Daoy (cell line): ENCODE results near the gene LILRB2. TPM values are rescaled to one million over a fixed set of nuclear protein-coding genes. Genes with fewer than 3 reads are reported as not detected.
"Not testable (repeated sequence)": the region's sequence is repeated elsewhere in the genome, so short reads cannot be mapped to it uniquely, and the experiment has no call there.

Experiments used
- DNase-seq: peaks from one replicate; pipeline ENCODE4 v3.0.0-alpha.2; 2015; ENCODE audit warnings: low read depth
- total RNA-seq: library from RNA; depleted of rRNA; stranded (reverse); fragments of >200 nt; shearing (Covaris generic); gene quantifications from 2 replicates; pipeline ENCODE4 v1.2.3, GENCODE V29; 2014

Gene LILRB2
- total RNA-seq, 1 experiment from 2014 or later = not detected

DNA sequence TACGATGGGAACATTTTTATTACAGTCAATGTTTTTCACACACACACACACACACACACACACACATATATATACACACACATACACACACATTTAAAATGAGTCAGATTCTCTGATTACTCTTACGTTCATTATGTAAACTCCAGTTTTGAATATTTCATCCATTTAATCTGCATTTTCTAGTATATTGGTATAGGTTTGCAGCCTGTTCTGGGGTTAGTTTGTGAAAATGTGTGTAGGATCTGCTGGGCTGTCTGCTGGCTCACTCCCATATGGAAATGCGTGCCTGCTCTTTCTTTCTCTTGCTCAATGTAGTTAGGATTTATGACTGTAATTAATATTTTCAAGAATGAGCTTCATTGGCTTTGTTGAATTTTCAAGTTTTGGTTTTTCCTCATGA lies 7.1 kb downstream of the LILRB2 start:
- DNase-seq = no peak

DNA sequence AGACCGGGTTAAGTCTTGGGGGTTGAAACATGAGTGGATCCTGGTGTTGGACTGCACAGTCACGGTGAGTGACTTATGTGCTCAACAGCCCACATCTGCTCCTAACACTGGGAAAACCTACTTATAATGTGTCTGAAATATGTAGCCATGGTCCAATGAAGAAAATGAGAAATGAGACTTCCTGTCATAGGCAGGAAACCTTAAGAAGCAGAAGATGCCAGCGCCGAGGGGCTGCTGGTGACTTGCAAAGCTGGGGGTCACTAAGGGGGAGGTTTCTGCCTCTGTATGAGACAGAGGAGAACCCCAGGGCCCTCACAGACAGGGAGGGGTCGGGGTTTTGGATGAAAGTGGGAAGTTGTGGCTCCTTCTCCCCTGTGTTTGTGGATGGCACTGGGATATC lies 8.7 kb downstream of the LILRB2 start:
- not testable (repeated sequence) for DNase-seq

DNA sequence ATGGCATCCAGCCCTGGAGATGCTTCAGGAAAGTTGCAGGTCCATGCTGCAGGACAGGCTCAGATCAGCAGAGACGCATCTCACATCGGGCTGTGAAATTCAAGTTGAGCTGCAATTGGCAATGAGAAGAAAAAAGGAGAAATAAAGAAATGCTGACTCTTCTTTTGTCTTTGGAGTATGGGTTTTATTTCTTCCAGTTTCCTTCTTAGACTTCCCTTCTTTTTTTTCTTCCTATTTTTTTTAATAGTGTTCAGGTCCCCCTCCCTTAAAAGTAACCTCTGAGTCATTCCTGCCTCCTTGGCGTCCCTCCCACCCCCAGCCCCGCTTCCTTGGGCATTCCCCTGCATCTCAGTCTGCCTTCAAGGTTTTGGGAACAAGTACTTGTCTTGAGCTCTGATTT lies 9.3 kb downstream of the LILRB2 start:
- not testable (repeated sequence) for DNase-seq

DNA sequence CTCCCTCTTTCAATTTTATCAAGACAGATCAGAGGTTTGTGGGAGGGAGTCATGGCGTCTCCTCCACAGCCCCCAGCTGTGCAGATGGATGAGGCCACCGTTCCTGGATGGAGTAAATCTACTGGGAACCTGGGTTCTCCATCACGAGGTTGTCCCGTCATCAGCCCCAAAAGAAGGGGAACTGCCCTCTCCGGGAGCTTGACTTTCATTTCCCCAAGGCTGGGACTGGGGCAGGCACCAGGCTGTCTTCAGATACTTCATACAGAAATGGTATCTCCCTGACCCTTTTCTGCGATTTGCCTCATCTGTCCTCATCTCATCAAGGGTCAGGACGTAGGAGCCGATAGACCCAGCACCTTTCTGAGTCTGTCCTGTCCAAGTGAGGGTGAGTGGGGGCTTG lies 9.8 kb downstream of the LILRB2 start:
- DNase-seq = no peak

DNA sequence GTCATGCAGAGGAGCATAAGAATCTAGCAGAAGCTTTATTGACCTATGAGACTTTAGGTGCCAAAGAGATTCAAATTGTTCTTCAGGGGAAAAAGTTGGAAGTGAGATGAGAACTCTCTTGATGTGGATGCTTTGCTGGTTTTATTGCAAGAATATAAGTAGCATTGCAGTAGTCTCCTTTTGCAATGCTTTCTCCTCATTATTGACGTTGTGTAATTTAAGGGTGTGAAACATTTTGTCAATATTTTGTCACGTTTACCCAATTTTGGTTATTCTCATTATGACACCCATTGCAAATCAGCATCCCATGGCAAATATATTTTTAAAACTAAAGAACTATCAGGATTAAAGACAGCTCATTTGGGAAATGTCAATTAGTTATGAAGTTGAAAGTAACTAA lies 12.0 kb downstream of the LILRB2 start:
- no peak for DNase-seq

DNA sequence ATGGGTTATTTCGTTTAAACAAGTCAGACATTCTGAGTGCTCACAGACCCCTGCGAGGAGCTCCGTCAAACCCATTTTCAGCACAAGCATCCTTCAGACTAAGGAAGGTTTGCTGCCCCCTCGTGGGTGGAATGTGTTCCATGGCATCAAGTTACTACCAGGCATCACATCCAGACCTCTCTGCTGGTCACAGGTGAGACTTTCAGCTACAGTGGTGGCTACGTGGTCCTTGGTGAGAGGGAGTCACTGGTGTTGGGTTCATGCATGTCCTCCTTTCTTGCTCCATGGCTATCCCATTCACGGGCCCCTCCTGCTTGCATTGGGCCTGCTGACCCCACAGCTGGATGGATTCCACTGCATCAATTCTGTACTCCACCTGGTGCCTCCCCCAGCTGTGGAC lies 14.8 kb downstream of the LILRB2 start:
- peak; percentile 80 for DNase-seq

DNA sequence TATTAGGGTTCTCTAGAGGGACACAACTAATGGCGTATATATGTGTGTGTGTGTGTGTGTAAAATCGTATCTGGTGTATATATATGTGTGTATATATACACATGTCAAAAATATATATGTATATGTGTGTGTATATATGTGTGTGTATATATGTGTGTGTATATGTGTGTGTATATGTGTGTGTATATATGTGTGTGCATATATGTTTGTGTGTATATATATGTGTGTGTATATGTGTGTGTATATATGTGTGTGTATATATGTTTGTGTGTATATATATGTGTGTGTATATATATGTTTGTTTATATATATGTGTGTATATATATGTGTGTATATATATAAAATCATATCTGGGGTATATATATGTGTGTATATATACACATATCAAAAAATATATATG lies 18.4 kb downstream of the LILRB2 start:
- no peak for DNase-seq

DNA sequence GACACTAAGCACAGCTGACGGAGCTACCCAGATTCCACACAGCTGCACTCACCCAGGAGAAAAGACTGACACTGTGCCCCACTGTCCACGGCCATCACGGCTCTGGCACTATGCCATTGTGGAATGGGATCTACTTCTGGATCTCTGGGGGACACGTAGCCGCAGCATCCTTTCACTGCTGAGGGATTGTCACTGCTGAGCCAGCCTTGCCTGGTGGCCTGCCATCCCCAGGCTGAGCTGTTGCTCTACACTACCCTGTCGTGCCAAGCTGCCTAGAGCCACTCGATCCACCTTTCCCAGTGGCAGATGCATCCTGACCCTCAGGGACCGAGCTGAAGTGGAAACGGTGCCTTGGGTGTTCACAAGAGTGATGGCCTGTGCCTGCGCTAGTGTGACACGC lies 18.8 kb downstream of the LILRB2 start:
- DNase-seq = no peak

DNA sequence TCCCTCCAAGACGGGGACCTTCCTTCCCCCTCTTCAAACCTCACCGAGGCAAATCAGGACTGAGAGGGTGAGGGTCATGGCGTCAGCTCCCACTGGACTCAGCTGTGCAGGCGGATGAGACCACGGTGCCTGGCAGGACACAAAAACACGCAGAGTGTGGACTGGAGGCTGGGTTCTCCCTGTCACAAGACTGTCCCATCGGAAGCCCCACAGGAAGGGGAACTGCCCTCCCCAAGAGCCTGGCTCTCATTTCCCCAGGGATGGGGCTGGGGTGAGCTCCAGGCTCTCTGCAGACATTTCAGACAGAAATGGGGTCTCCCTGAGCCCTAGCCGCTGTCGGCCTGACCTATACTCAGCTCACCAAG lies 23.8 kb downstream of the LILRB2 start, which contains the start of gene LILRB5:
Gene LILRB5, minus strand, starts transcription at position 158 of the 365 bp plus-strand sequence. Its CDS starts 80 bp downstream, at position 78.
- DNase-seq = no peak

DNA sequence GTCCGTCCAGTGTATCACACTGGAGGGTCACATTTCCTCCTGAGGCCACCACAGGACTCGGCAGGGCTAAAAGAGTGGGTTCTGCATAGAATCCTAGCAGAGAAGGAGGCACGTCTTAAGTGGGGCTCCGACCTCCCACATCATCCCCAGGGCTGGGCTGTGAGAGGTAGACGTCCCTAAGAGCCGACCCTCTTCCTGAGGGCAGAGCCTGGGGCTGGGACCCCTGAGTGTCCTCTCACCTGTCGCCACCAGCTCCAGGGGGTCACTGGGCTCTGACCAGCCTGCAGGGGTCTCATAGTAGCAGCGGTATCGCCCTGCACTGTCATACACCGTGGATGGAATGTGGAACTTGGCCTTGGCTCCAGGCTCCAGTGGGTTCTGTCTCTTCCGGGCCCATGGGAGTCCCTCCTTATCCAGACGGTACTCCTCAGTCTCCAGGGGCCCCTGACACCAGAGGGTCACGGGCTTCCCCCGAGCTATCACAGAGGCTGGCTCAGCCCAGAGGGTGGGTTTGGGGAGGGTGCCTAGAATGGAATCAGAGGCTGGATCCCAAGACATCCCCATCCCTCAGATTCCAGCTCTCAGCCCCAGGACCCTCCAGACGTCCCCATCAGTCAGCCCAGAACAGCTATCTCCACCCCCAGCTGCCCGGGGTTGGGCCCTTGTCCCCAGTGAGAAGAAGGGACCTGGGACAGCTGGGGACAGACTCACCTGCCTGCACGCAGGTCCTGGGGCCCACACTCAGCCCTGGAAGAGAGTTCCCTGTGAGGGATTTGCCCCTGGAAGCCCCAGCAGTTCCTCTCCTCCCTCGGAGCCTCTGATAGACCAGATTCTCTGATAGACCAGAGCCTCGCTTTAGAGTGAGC lies 24.4 kb downstream of the LILRB2 start:
- DNase-seq = no peak

DNA sequence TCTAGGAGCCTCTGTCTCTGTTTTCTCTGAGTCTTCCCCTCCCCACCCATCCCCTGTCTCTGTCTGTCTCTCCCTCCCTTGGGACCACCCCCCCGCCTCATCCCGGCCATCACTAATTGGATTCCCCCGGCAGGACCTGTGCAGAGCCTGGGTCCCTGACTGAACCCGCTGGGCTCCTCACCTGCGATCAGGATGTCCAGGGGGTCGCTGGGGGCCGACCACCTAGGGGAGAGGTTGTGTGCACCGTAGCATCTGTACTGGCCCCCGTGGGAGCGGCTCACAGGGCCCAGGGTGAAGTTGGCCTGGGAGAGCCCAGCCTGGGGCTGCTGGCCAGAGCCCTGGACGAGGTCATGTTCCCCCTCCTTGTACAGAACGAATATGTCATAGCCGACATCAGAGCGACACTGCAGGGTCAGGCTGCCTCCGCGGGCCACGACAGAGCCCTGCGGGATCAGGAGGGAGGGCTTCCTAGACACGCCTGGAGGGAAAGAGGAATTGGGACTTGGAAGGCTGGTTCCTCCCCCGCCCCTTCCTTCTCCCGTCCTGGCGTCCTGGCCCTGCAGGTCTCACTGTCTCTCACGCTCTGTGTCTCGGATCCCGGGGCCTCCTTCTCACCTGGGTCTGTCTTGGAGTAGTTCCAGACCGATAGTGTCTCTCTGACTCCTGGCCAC lies 25.7 kb downstream of the LILRB2 start:
- DNase-seq = no peak

DNA sequence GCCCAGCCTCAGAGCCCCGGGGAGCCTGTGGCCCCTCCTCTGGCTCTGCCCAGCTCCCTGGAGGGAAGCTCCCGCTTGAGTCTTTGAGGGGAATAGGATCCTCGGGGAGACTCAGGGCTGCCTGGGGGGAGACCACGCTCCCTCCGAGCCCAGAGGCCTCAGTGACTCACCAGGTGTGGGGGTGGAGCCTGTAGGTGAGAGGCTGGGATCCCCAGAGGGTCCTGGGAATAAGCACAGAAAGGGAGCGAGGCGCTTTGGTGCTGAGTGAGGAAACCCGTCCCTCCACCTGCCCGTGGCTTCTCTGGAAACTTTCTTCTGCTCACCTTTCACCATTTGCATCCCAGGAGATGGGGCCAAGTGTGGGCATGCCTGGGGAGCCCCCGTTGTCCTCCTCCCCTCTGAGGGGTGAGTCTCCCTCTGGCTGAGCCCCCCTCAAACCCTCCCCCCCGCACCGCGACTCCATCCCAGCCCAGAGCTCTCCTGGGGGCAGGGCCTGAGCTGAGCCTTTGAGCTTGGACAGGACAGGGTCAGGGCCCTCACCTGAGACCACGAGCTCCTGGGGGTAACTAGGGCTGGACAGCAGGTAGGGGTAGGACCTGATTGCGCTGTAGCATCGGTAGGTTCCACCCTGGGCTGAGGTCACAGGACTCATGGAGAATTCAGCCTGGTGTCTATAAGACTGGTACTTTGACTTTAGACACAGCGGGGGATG lies 26.6 kb downstream of the LILRB2 start:
- DNase-seq = no peak

DNA sequence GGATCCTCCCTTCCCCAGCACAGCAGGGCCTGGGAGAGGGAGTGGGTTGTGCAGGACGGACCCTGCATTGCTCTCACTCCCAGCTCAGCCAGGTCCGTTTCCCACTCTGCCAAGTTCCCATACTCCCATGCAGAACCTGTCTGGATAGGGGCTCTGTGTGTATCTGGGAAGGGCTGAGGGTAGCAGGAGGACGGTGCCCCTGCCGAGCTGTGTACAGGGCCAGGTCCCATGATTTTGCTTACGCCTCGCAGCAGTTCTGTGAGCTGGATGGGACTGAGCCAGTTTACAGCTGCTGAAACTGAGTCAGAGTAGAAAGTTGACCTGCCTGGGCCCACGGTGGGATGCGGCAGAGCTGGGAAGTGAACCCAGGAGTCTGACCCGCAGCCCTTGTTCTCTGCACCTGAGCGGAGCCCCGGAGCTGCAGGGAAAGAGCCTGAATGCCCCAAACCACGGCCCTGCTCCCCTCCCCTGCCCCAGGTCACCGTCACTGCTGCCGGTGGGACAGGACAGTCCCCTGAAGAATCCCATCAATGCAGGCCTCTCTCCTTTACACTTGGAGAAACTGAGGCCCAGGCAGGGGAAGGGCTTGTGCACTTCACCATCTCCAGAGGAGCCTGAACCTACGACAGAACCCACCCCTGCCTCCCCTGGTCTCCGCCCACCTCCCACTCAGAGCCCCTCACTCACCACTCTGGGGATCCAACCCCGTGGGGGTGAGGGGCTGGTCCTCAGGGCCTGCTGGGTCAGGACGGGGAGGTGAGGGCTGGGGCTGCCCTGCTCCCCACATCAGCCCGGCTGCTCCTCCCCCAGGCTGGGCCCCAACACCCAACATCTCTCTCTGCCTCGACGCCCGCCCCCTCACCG lies 27.3 kb downstream of the LILRB2 start:
- no peak for DNase-seq

DNA sequence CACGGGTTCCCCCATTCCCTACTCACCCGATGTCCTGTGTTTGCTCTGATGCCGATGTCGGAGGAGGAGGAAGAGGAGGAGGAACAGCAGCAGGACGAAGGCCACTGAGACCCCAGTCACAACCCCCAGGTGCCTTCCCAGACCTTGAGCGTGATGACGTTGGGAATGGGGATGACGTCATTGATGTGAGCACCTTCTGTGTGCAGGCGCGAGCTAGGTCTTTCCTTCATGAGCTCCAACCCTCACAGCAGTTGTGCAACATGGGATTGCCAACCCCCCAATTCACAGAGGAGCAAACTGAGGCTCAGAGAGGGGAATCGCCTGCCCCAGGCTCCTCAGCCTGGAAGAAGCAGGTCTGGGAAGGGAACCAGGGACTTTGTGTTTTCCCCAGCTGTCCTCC lies 28.1 kb downstream of the LILRB2 start:
- no peak for DNase-seq

DNA sequence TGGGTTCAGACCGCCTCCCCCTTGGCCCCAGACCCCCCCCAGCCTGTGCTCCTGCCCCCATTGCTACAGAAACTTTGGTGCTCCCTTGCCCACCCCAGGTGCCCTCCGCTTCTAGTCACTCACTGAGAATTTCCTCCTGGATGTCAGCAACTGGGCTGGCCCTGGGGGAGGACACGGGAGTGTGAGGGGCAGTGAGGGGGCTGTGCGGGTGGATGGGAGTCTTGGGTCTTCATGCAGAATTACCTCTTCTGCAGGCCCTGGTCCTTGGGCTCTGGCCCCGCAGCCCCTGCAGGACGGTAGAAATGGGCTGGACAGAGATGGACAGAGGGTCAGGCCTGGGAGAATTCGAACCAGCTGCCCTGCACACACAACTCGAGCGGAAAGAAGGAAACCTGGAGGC lies 28.7 kb downstream of the LILRB2 start:
- DNase-seq = no peak

DNA sequence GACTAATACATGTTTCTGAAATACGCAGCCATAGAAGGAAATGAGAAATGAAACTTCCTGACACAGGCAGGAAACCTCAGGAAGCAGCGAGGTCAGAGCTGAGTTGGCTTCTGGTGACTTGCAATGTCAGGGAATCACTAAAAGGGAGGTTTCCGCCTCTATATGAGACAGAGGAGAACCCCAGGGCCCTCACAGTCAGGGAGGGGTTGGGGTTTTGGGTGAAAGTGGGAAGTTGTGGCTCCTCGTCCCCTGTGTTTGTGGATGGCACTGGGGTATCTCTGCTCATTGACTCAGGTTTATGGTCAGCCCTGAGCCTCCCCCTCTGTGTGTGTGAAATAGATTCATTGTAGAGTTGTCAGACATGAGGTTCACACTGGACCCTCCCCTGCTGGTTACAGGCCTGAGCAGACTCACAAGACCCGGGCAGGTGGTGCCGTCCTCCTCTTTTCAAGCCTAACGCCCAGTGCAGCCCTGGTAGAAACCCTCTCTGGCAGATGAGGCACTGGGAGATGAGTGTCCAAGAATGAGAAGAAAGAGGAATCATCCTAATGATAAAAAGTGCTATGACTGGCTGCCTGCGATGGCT lies 32.8 kb downstream of the LILRB2 start:
- DNase-seq = peak; percentile 60

DNA sequence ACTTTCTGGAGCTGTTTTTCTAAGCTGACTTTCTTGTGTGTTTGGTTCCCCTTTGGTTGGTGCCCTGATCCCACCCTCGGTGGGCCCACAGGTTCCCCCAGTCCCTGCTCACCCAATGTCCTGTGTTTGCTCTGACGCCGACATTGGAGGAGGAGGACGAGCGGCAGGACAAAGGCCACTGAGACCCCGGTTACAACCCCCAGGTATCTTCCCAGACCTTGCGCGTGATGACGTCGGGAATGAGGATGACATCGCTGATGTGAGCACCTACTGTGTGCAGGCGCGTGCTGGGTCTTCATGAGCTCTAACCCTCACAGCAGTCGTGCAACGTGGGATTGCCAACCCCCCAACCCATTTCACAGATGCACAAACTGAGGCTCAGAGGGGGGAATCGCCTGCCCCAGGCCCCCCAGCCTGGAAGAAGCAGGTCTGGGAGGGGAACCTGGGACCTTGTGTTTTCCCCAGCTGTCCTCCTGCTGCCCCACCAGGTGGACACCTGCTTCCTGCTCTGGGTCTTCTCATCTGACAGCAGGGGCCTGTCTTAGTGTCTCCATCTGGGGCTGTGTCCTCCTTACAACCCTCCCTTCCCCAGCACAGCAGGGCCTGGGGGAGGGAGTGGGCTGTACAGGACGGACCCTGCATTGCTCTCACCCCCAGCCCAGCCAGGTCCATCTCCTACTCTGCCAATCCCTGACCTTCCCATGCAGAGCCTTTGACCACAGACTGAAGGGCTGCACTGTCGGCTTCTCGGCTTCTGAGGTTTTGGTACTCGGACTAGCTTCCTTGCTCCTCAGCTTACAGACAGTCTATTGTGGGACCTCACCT lies 33.6 kb downstream of the LILRB2 start:
- no peak for DNase-seq

DNA sequence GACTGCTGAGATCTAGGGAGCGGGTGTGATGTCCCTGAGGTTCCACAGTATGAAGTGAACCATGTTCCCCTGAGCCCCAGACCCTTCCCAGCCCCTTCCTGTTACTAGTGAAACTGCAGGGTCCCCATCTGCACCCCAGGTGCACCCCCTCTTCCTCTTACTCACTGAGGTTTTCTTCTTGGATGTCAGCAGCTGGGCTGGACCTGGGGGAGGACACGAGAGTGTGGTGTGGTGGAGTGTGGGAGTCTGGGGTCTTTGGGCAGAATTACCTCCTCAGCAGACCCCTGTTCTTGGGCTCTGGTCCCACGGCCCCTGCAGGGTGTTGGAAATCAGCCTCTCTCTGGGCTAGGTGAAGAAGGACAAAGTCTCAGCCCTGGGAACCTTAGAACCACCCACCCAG lies 35.0 kb downstream of the LILRB2 start:
- no peak for DNase-seq

DNA sequence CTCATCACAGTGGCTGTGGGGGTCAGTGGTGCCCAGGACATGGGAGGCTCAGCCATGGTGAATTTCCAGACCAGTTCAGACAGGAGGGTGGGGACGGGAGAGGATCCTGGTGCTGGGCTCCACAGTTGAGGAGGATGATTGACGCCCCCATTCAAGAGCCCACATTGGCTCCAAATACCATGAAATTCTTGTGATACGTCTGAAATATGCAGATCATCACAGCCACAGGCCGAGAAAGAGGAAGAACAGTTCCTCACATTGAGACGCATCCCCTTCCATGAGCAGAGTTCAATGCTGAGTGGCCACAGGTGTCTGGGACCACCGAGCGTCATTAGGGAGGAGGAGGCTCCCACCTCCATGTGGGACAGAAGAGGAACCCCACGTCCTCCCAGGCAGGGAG lies 37.1 kb downstream of the LILRB2 start:
- DNase-seq = not testable (repeated sequence)

DNA sequence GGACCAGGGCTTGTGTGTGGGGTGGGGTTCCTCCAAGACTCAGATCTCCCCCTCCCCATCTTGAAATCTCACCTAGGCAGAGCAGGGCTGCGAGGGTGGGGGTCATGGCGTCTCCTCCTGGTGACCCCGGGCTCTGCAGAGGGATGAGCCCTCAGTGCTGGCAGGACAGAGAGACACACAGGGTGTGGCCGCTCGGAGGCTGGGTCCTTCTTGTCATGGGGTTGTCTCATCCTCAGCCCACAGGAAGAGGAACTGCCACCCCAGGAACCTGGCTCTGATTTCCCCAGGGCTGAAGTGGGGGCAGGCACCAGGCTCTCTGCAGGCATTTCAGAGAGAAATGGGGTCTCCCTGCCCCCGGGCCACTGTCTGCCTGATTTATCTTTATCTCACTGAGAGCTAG lies 38.3 kb downstream of the LILRB2 start, which contains the start of gene LILRA6:
Gene LILRA6, minus strand, starts transcription at position 145 of the 400 bp plus-strand sequence.
- DNase-seq = not testable (repeated sequence)
